OCI-LY7 (cell line): ENCODE data around the gene CARMIL1. TPM values are rescaled to one million over a fixed set of nuclear protein-coding genes. Genes with fewer than 3 reads are reported as not detected.

Experiments used
- BruUV-seq: library from RNA; stranded (reverse); fragments of 400-500 nt; replicated peaks from 2 replicates; lab custom pipeline; 2021; lab: Mats Ljungman, UMichigan
- CTCF ChIA-PET: fragments of 300-600 bp; sonication (Branson Sonifier 250); formaldehyde crosslinking; loops from one replicate; lab custom pipeline; 2022; ENCODE audit warnings: antibody characterized with exemption; ENCODE audit not compliant: unreplicated experiment; lab: Charles Lee
- POLR2A ChIA-PET: fragments of 300-600 bp; sonication (Branson Sonifier 250); formaldehyde crosslinking; loops from one replicate; lab custom pipeline; 2022; ENCODE audit warnings: antibody characterized with exemption; lab: Charles Lee
- DNase-seq: peaks from one replicate; pipeline ENCODE4 v3.0.0-alpha.2; 2015; ENCODE audit warnings: low spot score
- H2AFZ ChIP-seq: fragments of 200-600 bp; sonication (generic), shearing (Covaris generic); 2 replicates; pipeline ENCODE4 v1.6.1; 2014; ENCODE audit warnings: mild to moderate bottlenecking, antibody characterized with exemption, low read length, moderate library complexity
- H3K27ac ChIP-seq: fragments of 200-600 bp; sonication (generic); 2 replicates; pipeline ENCODE4 v1.5.1; 2014; ENCODE audit warnings: mixed run types, low read depth, mild to moderate bottlenecking, moderate library complexity, low read length, inconsistent platforms; ENCODE audit not compliant: poor library complexity, severe bottlenecking
- H3K36me3 ChIP-seq: fragments of 200-600 bp; sonication (generic); 2 replicates; pipeline ENCODE4 v1.6.1; 2014; ENCODE audit warnings: mild to moderate bottlenecking, antibody characterized with exemption, low read length, moderate library complexity, mixed read lengths; ENCODE audit not compliant: insufficient read depth
- H3K4me1 ChIP-seq: fragments of 200-600 bp; sonication (generic); 2 replicates; pipeline ENCODE4 v1.5.1; 2014; ENCODE audit warnings: mild to moderate bottlenecking, low read length; ENCODE audit not compliant: insufficient read depth, poor library complexity, severe bottlenecking
- H3K4me2 ChIP-seq: fragments of 200-600 bp; sonication (generic); 2 replicates; pipeline ENCODE4 v1.6.1; 2014; ENCODE audit warnings: mild to moderate bottlenecking, low read length
- H3K4me3 ChIP-seq: fragments of 200-600 bp; sonication (generic); 2 replicates; pipeline ENCODE4 v1.5.1; 2014; ENCODE audit warnings: mild to moderate bottlenecking, low read depth, low read length; ENCODE audit not compliant: poor library complexity, severe bottlenecking
- H3K79me2 ChIP-seq: fragments of 200-600 bp; sonication (generic); 2 replicates; pipeline ENCODE4 v1.6.1; 2016; ENCODE audit warnings: low read depth, mild to moderate bottlenecking, low read length, moderate library complexity, mixed read lengths; ENCODE audit not compliant: insufficient read depth
- H3K9me2 ChIP-seq: fragments of 200-600 bp; sonication (generic); 2 replicates; pipeline ENCODE4 v1.6.1; 2016; ENCODE audit warnings: mild to moderate bottlenecking, low read length, mixed read lengths; ENCODE audit not compliant: insufficient read depth
- H3K9me3 ChIP-seq: fragments of 200-600 bp; sonication (generic); 2 replicates; pipeline ENCODE4 v1.6.1; 2014; ENCODE audit warnings: mild to moderate bottlenecking, mixed run types, low read length, mixed read lengths
- H4K20me1 ChIP-seq: fragments of 200-600 bp; sonication (generic); 2 replicates; pipeline ENCODE4 v1.6.1; 2014; ENCODE audit warnings: mild to moderate bottlenecking, antibody characterized with exemption, low read length, moderate library complexity, mixed read lengths; ENCODE audit not compliant: insufficient read depth
- CTCF ChIP-seq: fragments of 200-600 bp; sonication (generic); conservative IDR thresholded peaks from 2 replicates; pipeline ENCODE4 v1.5.1; 2014; ENCODE audit warnings: mild to moderate bottlenecking, antibody characterized with exemption, low read length, moderate library complexity, mixed read lengths
- EZH2phosphoT487 ChIP-seq: fragments of 200-600 bp; sonication (generic); IDR thresholded peaks from 2 replicates; pipeline ENCODE4 v1.6.1; 2018; ENCODE audit warnings: low read depth, borderline replicate concordance, mild to moderate bottlenecking, mixed run types, antibody characterized with exemption, low read length, moderate library complexity, mixed read lengths
- intact Hi-C: fragments of 100-400 bp; cut with micrococcal nuclease; formaldehyde crosslinking; loops from one replicate; pipeline ENCODE4 v1.10.0; 2022; ENCODE audit not compliant: unreplicated experiment
- total RNA-seq, 2 experiments: library from RNA; depleted of rRNA in 1 of 2; stranded (reverse); fragments of >200 nt in 1 of 2; shearing (Covaris generic) in 1 of 2; gene quantifications; 2 replicates each; pipeline ENCODE4 v1.2.3, GENCODE V29; 2014 to 2022

CARMIL1 gene
- total RNA-seq, 2 experiments from 2014 or later: 25.5 to 40.1 TPM

GRCh38 chr6:25431306-25431974, 152.3 kb downstream of the CARMIL1 start:
- peak overlapping the region; percentile 11 for H3K4me3 ChIP-seq

GRCh38 chr6:25431975-25432307, 152.8 kb downstream of the CARMIL1 start:
- Histone ChIP-seq H3K79me2 (peaks cover 28% of the 10 kb centered on the region; the same call in 1 of the 2 replicates), H3K27ac (peak overlapping the region; percentile 45), H3K4me1 (peaks cover 46% of the 10 kb centered on the region), H3K4me2 (peak overlapping the region; percentile 51), H3K4me3 (peak overlapping the region; percentile 11), H2AFZ (peak overlapping the region; percentile 37; the same call in 1 of the 2 replicates), H3K36me3 (peaks cover 6% of the 10 kb centered on the region; the same call in 1 of the 2 replicates), H3K9me3 (no peaks in the 10 kb centered on the region), H4K20me1 (no peaks in the 10 kb centered on the region), H3K9me2 (no peaks in the 10 kb centered on the region)
- TF ChIP-seq EZH2phosphoT487 (no peak), CTCF (no peak)
- ChIA-PET POLR2A (interaction anchor here (0.6 to 1.8 kb wide), 2 partner anchors 8 to 61 kb away, joined by 3 to 7 read pairs; no protein-coding TSS in a partner anchor), CTCF (no interaction called here)
- intact Hi-C loops: no loop called here
- BruUV-seq: no TSS peak
- DNase-seq: peak; percentile 65

More at GRCh38 chr6:25431306-25431974, 152.3 kb downstream of the CARMIL1 start:
- H2AFZ ChIP-seq: peak overlapping the region; percentile 37; the same call in 1 of the 2 replicates
- CTCF ChIA-PET: no interaction called here
- no peak for TF ChIP-seq CTCF
- no peak for TF ChIP-seq EZH2phosphoT487
- POLR2A ChIA-PET: interaction anchor here (0.6 to 1.8 kb wide), 5 partner anchors 8 to 62 kb away, joined by 3 to 7 read pairs (median 4); no protein-coding TSS in a partner anchor
- H3K36me3 ChIP-seq: peaks cover 9% of the 10 kb centered on the region; the same call in 1 of the 2 replicates
- peak; percentile 42 for DNase-seq
- peak overlapping the region; percentile 45 for H3K27ac ChIP-seq
- no peaks in the 10 kb centered on the region for H3K9me3 ChIP-seq
- H4K20me1 ChIP-seq: no peaks in the 10 kb centered on the region
- H3K9me2 ChIP-seq: no peaks in the 10 kb centered on the region
- H3K4me2 ChIP-seq: peak overlapping the region; percentile 51
- H3K79me2 ChIP-seq: peaks cover 28% of the 10 kb centered on the region; the same call in 1 of the 2 replicates
- H3K4me1 ChIP-seq: peaks cover 51% of the 10 kb centered on the region
- no TSS peak for BruUV-seq
- intact Hi-C loops: no loop called here

- Histone ChIP-seq H3K27ac (no peak overlapping the region), H3K4me3 (no peak overlapping the region), H3K9me2 (no peaks in the 10 kb centered on the region), H3K79me2 (peaks cover 20% of the 10 kb centered on the region; the same call in 1 of the 2 replicates), H3K4me2 (no peak overlapping the region), H2AFZ (no peak overlapping the region), H3K36me3 (peaks cover 14% of the 10 kb centered on the region), H4K20me1 (no peaks in the 10 kb centered on the region), H3K4me1 (peaks cover 31% of the 10 kb centered on the region), H3K9me3 (no peaks in the 10 kb centered on the region)
- TF ChIP-seq CTCF (no peak), EZH2phosphoT487 (no peak)
- DNase-seq: no peak
- intact Hi-C loops: no loop called here
- POLR2A ChIA-PET: interaction anchor here (0.6 to 4.3 kb wide), 9 partner anchors 8 to 817 kb away, joined by 3 to 26 read pairs (median 5); no protein-coding TSS in a partner anchor
- BruUV-seq: no TSS peak
- CTCF ChIA-PET: no interaction called here
Observed at GRCh38 chr6:25434921-25435320, 155.7 kb downstream of the CARMIL1 start.
